SK-N-SH (cell line): Measurements from ENCODE around the gene PPP1R3D. TPM values are rescaled to one million over a fixed set of nuclear protein-coding genes. Genes with fewer than 3 reads are reported as not detected.

Experiments used
- CTCF ChIA-PET: fragments of 300-600, 350-600 bp; formaldehyde crosslinking; extraction: SDS; loops from one replicate; lab custom pipeline; 2021; lab: Yijun Ruan, JAX
- POLR2A ChIA-PET: fragments of 350-600 bp; sonication (Branson Sonifier 250); formaldehyde crosslinking; extraction: SDS; loops from one replicate; lab custom pipeline; 2020; ENCODE audit warnings: antibody characterized with exemption, inconsistent platforms; lab: Yijun Ruan, JAX
- DNase-seq: peaks from one replicate; pipeline ENCODE4 v3.0.0; 2012
- H2AFZ ChIP-seq: fragments of 200-600 bp; sonication (generic); 2 replicates; pipeline ENCODE4 v1.8.1; 2016; ENCODE audit warnings: antibody characterized with exemption, mild to moderate bottlenecking, low read depth
- H3F3A ChIP-seq: fragments of 200-600 bp; sonication (generic); replicated peaks from 2 replicates; pipeline ENCODE3; 2016; ENCODE audit warnings: antibody characterized with exemption, mild to moderate bottlenecking; ENCODE audit not compliant: insufficient read depth
- H3K27ac ChIP-seq, 2 experiments: fragments of 200-500 bp in 1 of 2; fragments of 200-600 bp in 1 of 2; sonication (Bioruptor generic) in 1 of 2; sonication (generic), shearing (Covaris generic) in 1 of 2; 2 replicates each; pipeline versions ENCODE4 v1.5.1 to v1.6.1; 2014 to 2016; ENCODE audit warnings: low read depth in 2 of 2, inconsistent platforms in 1 of 2, low read length in 1 of 2, mild to moderate bottlenecking in 1 of 2, mixed read lengths in 1 of 2
- H3K27me3 ChIP-seq: fragments of 200-600 bp; sonication (generic), shearing (Covaris generic); 2 replicates; pipeline ENCODE4 v1.6.1; 2016; ENCODE audit warnings: mixed run types; ENCODE audit not compliant: insufficient read depth
- H3K36me3 ChIP-seq, 2 experiments: fragments of 200-500 bp in 1 of 2; fragments of 200-600 bp in 1 of 2; sonication (Bioruptor generic) in 1 of 2; sonication (generic) in 1 of 2; replicated peaks in 1 of 2; 2 replicates each; pipeline versions ENCODE3 to v1.5.1; 2014 to 2016; ENCODE audit warnings: low read length in 1 of 2, mild to moderate bottlenecking in 1 of 2; ENCODE audit not compliant: insufficient read depth in 2 of 2, control insufficient read depth in 1 of 2
- H3K4me1 ChIP-seq, 2 experiments: fragments of 200-500 bp in 1 of 2; fragments of 200-600 bp in 1 of 2; sonication (Bioruptor generic) in 1 of 2; sonication (generic), shearing (Covaris generic) in 1 of 2; 2 replicates each; pipeline versions ENCODE4 v1.5.1 to v1.6.1; 2014 to 2016; ENCODE audit warnings: low read depth in 1 of 2, low read length in 1 of 2, mixed run types in 1 of 2; ENCODE audit not compliant: insufficient read depth in 2 of 2, control insufficient read depth in 1 of 2
- H3K4me2 ChIP-seq: fragments of 200-600 bp; sonication (generic), shearing (Covaris generic); 2 replicates; pipeline ENCODE4 v1.6.1; 2017; ENCODE audit warnings: mixed run types
- H3K4me3 ChIP-seq, 2 experiments: fragments of 200-500 bp in 1 of 2; fragments of 200-600 bp in 1 of 2; sonication (Bioruptor generic) in 1 of 2; sonication (generic), shearing (Covaris generic) in 1 of 2; 2 replicates each; pipeline versions ENCODE4 v1.5.1 to v1.8.1; 2014 to 2016; ENCODE audit warnings: low read depth in 2 of 2, inconsistent platforms in 1 of 2, low read length in 1 of 2, mild to moderate bottlenecking in 1 of 2, mixed read lengths in 1 of 2, moderate library complexity in 1 of 2
- H3K79me2 ChIP-seq: fragments of 200-600 bp; sonication (generic); 2 replicates; pipeline ENCODE4 v1.8.1; 2017; ENCODE audit warnings: mild to moderate bottlenecking; ENCODE audit not compliant: insufficient read depth
- H3K9ac ChIP-seq: fragments of 200-600 bp; sonication (generic); 2 replicates; pipeline ENCODE4 v1.6.1; 2017; ENCODE audit warnings: mixed run types
- H3K9me2 ChIP-seq: fragments of 200-600 bp; sonication (generic); 2 replicates; pipeline ENCODE4 v1.6.1; 2017; ENCODE audit warnings: mixed run types
- H3K9me3 ChIP-seq: fragments of 200-600 bp; sonication (generic); 2 replicates; pipeline ENCODE4 v1.6.1; 2017; ENCODE audit warnings: mixed run types, mild to moderate bottlenecking, moderate library complexity
- H4K20me1 ChIP-seq: fragments of 200-600 bp; sonication (generic); 2 replicates; pipeline ENCODE4 v1.6.1; 2017; ENCODE audit warnings: mild to moderate bottlenecking, mixed run types; ENCODE audit not compliant: insufficient read depth
- CHD2 ChIP-seq: fragments of 150-350 bp; IDR thresholded peaks from 2 replicates; pipeline ENCODE4 v1.6.1; 2018; ENCODE audit warnings: low read length; ENCODE audit not compliant: partially characterized antibody
- EZH2phosphoT487 ChIP-seq: fragments of 200-600 bp; sonication (generic); IDR thresholded peaks from 2 replicates; pipeline ENCODE4 v1.6.1; 2017; ENCODE audit warnings: low read depth, mixed run types, mild to moderate bottlenecking, antibody characterized with exemption, moderate library complexity, borderline replicate concordance
- FOSL2 ChIP-seq: IDR thresholded peaks from 2 replicates; pipeline ENCODE4 v1.4.0; 2012; ENCODE audit warnings: low read depth, mild to moderate bottlenecking, moderate library complexity, borderline replicate concordance
- FOXJ3 ChIP-seq: sonication (generic); formaldehyde crosslinking; IDR thresholded peaks from 2 replicates; pipeline ENCODE4 v1.5.1; 2020; ENCODE audit warnings: mild to moderate bottlenecking, missing genetic modification reagents
- GATA2 ChIP-seq: sonication (generic); formaldehyde crosslinking; IDR thresholded peaks from 2 replicates; pipeline ENCODE4 v1.5.0; 2020; ENCODE audit warnings: mild to moderate bottlenecking, missing genetic modification reagents
- JUND ChIP-seq: IDR thresholded peaks from 2 replicates; pipeline ENCODE4 v1.4.0; 2012
- NFIC ChIP-seq: IDR thresholded peaks from 2 replicates; pipeline ENCODE4 v1.4.0; 2012; ENCODE audit warnings: borderline replicate concordance
- PBX3 ChIP-seq: IDR thresholded peaks from 2 replicates; pipeline ENCODE4; 2012
- RCOR1 ChIP-seq: fragments of 150-350 bp; IDR thresholded peaks from 2 replicates; pipeline ENCODE4 v1.6.1; 2017; ENCODE audit warnings: antibody characterized with exemption, low read length
- RFX5 ChIP-seq: IDR thresholded peaks from 2 replicates; pipeline ENCODE4 v1.6.1; 2012; ENCODE audit warnings: mild to moderate bottlenecking, improper control_type of control experiment, low read length
- SMC3 ChIP-seq: IDR thresholded peaks from 2 replicates; pipeline ENCODE4 v1.6.1; 2012; ENCODE audit warnings: low read depth, low read length, improper control_type of control experiment
- TEAD4 ChIP-seq: IDR thresholded peaks from 2 replicates; pipeline ENCODE4 v1.4.0; 2012; ENCODE audit warnings: mild to moderate bottlenecking, borderline replicate concordance; ENCODE audit not compliant: insufficient read depth
- USF1 ChIP-seq: IDR thresholded peaks from 2 replicates; pipeline ENCODE4 v1.4.0; 2012; ENCODE audit warnings: low read depth, borderline replicate concordance
- WGBS: methylation state at CpG from one replicate; pipeline ENCODE4 v1.1.6; 2017; ENCODE audit warnings: low lambda C conversion rate; 5-methylcytosine and 5-hydroxymethylcytosine counted together
- polyA plus RNA-seq, 3 experiments: library from polyadenylated mRNA; depleted of rRNA; stranded (reverse); fragments of >200 nt; gene quantifications; 2 replicates each; pipeline ENCODE4 v1.2.3, GENCODE V29; 2012
- TF ChIP-seq, protein P1 (sequence below): IDR thresholded peaks from 2 replicates; pipeline ENCODE4 v1.4.0; 2012; ENCODE audit warnings: low read depth, borderline replicate concordance

Gene PPP1R3D
- polyA plus RNA-seq, 1 of the 3 experiments (the other 2 are of a cell fraction): 0.87 TPM

DNA sequence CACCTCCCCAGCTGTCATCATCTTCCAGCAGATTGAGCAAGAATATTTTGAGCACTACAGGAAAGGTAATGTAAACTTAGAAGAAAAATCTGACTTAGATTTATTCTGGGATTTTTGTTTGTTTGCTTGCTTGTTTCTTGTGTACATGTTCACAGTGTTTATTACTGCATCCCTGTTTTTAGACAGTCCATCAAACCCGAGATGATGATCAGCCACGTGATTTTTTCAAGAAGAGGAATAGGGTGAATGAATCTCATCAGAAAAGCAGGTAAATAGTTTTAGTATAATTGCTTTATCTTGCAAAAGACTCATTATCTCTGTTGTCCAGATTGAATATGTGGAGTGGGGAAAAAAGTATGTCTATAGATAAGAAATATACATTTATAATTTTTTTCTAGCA lies 2.1 kb upstream of the PPP1R3D start (continued):
- TF ChIP-seq RFX5 (no peak), NFIC (no peak), GATA2 (CRISPR knock-in tag) (no peak), JUND (no peak), EZH2phosphoT487 (no peak)

DNA sequence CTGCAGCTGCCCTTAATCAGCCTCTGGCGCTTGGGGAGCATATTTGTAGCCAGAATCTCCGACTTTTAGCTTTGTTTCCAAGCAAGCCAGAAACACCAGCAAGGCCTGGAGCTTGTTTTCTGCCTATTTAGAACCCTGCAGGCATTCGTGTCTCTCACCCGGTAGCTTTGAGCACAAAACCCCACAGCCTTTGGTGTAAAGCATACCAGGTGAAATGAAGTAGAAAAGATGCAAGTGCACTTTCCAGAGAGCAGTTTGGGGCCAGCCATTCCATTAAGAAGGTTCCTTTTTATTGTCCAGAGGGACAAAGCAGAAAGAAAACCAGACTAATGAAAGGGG lies 820 bp upstream of the PPP1R3D start:
- Histone ChIP-seq H3K9ac (peak overlapping the region; percentile 71), H3K27me3 (no peaks in the 10 kb centered on the region), H3K4me3 (peak overlapping the region; percentile 77 to 89), H2AFZ (peak overlapping the region; percentile 89; the same call in 1 of the 2 replicates), H3K9me2 (no peaks in the 10 kb centered on the region), H3K27ac (peak overlapping the region; percentile 78 to 98), H3K9me3 (no peaks in the 10 kb centered on the region), H3K4me1 (peaks cover 8 to 19% of the 10 kb centered on the region in 2 experiments; a peak in 3 of 4 replicates), H4K20me1 (no peaks in the 10 kb centered on the region), H3K36me3 (peaks cover 22 to 41% of the 10 kb centered on the region in 2 experiments), H3K4me2 (peak overlapping the region; percentile 88), H3K79me2 (peaks cover 37% of the 10 kb centered on the region), H3F3A (peaks cover 10% of the 10 kb centered on the region)
- CTCF ChIA-PET: interaction anchor here (0.6 to 9.8 kb wide), 5 partner anchors 11 to 370 kb away, joined by 3 to 95 read pairs (median 3); no protein-coding TSS in a partner anchor
- DNase-seq: no peak
- TF ChIP-seq RCOR1 (0 out of 2 replicates have a peak, but pooled peaks have one; percentile 1), SMC3 (no peak), FOSL2 (no peak), FOXJ3 (CRISPR knock-in tag) (no peak), TEAD4 (no peak)
- TF ChIP-seq, protein P1, sequence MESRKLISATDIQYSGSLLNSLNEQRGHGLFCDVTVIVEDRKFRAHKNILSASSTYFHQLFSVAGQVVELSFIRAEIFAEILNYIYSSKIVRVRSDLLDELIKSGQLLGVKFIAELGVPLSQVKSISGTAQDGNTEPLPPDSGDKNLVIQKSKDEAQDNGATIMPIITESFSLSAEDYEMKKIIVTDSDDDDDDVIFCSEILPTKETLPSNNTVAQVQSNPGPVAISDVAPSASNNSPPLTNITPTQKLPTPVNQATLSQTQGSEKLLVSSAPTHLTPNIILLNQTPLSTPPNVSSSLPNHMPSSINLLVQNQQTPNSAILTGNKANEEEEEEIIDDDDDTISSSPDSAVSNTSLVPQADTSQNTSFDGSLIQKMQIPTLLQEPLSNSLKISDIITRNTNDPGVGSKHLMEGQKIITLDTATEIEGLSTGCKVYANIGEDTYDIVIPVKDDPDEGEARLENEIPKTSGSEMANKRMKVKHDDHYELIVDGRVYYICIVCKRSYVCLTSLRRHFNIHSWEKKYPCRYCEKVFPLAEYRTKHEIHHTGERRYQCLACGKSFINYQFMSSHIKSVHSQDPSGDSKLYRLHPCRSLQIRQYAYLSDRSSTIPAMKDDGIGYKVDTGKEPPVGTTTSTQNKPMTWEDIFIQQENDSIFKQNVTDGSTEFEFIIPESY: no peak
- WGBS: 5% methylated on average over 4 of the region's 4 CpGs
- POLR2A ChIA-PET: interaction anchor here (0.9 kb wide), 1 partner anchor 8 kb away, joined by 4 read pairs; no protein-coding TSS in a partner anchor

DNA sequence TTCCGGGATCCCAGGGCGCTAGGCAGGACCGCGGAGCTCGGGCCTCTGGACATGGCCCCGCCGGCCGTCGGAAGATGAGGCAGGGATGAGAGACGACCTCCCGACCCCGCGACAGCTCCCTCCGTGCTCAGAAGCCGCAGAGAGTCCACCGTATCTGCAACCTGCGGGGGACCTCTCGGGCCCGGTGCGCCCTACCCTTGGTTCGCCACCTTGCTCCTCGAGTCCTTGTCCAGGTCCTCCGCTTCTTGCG lies 301 bp downstream of the PPP1R3D start:
- no peaks in the 10 kb centered on the region for H3K9me2 ChIP-seq
- peak overlapping the region; percentile 88 for H3K4me2 ChIP-seq
- peaks cover 10% of the 10 kb centered on the region for H3F3A ChIP-seq
- 11% methylated on average over 10 of the region's 24 CpGs for WGBS
- ChIA-PET CTCF (interaction anchor here (1.6 to 9.8 kb wide), 3 partner anchors 12 to 156 kb away, joined by 3 to 95 read pairs (median 11); no protein-coding TSS in a partner anchor), POLR2A (interaction anchor here (1.1 kb wide), 1 partner anchor 10 kb away, joined by 4 read pairs; no protein-coding TSS in a partner anchor)
- H2AFZ ChIP-seq: peak overlapping the region; percentile 89
- peaks cover 22 to 31% of the 10 kb centered on the region in 2 experiments for H3K36me3 ChIP-seq
- H3K4me1 ChIP-seq: peaks cover 8 to 19% of the 10 kb centered on the region in 2 experiments; a peak in 3 of 4 replicates
- H3K27me3 ChIP-seq: no peaks in the 10 kb centered on the region
- DNase-seq: peak; percentile 67
- peak overlapping the region; percentile 71 for H3K9ac ChIP-seq
- H3K27ac ChIP-seq: peak overlapping the region; percentile 78 to 98
- peaks cover 37% of the 10 kb centered on the region for H3K79me2 ChIP-seq
- no peaks in the 10 kb centered on the region for H4K20me1 ChIP-seq
- TF ChIP-seq TEAD4: no peak
- TF ChIP-seq CHD2: no peak
- no peak for TF ChIP-seq USF1
- TF ChIP-seq PBX3: no peak
- H3K4me3 ChIP-seq: peak overlapping the region; percentile 77 to 89
- H3K9me3 ChIP-seq: no peaks in the 10 kb centered on the region
